Endothelial cell of umbilical vein (primary cell): Measurements from ENCODE around the gene VAV2. TPM values are rescaled to one million over a fixed set of nuclear protein-coding genes. Genes with fewer than 3 reads are reported as not detected.

Experiments used
- BruUV-seq: library from RNA; stranded (reverse); fragments of 400-500 nt; replicated peaks from 2 replicates; lab custom pipeline; 2021; lab: Mats Ljungman, UMichigan
- CTCF ChIA-PET: fragments of 300-600, 350-600 bp; sonication (Branson Sonifier 250); formaldehyde crosslinking; loops from one replicate; lab custom pipeline; 2021; ENCODE audit warnings: antibody characterized with exemption, inconsistent platforms; lab: Charles Lee
- POLR2A ChIA-PET: fragments of 300-600, 350-600 bp; sonication (Branson Sonifier 250); formaldehyde crosslinking; loops from one replicate; lab custom pipeline; 2021; ENCODE audit warnings: antibody characterized with exemption, inconsistent platforms; lab: Charles Lee
- DNase-seq: peaks from one replicate; pipeline ENCODE4 v3.0.0-alpha.2; 2011; ENCODE audit warnings: low read depth, low spot score
- FAIRE-seq: peaks from 2 replicates; lab custom pipeline; 2011; peaks lifted over from hg19 to GRCh38; lab: Jason Lieb, UNC
- H2AFZ ChIP-seq: 2 replicates; pipeline ENCODE4 v1.6.0; 2012; ENCODE audit warnings: low read depth, low read length, control low read depth, inconsistent platforms
- H3K27ac ChIP-seq: 2 replicates; pipeline ENCODE4 v1.5.1; 2011; ENCODE audit warnings: low read depth, mild to moderate bottlenecking, control low read depth, low read length, moderate library complexity; ENCODE audit not compliant: insufficient read depth
- H3K27me3 ChIP-seq, 2 experiments: 2 replicates each; pipeline versions ENCODE4 v1.6.0 to v1.6.1; 2011; ENCODE audit warnings: low read length in 2 of 2, mixed read lengths in 1 of 2; ENCODE audit not compliant: control insufficient read depth in 2 of 2, insufficient read depth in 2 of 2
- H3K36me3 ChIP-seq, 2 experiments: 2 replicates in 1 of 2; 3 replicates in 1 of 2; pipeline ENCODE4 v1.5.1; 2011; ENCODE audit warnings: low read length in 2 of 2, mild to moderate bottlenecking in 1 of 2, moderate library complexity in 1 of 2; ENCODE audit not compliant: control insufficient read depth in 2 of 2, insufficient read depth in 2 of 2; ENCODE audit errors: extremely low read depth in 1 of 2
- H3K4me1 ChIP-seq: 3 replicates; pipeline ENCODE4 v1.5.1; 2011; ENCODE audit warnings: mild to moderate bottlenecking, low read length; ENCODE audit not compliant: control insufficient read depth, insufficient read depth; ENCODE audit errors: extremely low read depth
- H3K4me2 ChIP-seq: 2 replicates; pipeline ENCODE4 v1.6.1; 2011; ENCODE audit warnings: low read length, control low read depth, mixed read lengths; ENCODE audit not compliant: insufficient read depth
- H3K4me3 ChIP-seq, 3 experiments: fragments of 200-600 bp in 1 of 3; sonication (generic), shearing (Covaris generic) in 1 of 3; replicated peaks in 1 of 3; 2 replicates each; pipeline ENCODE4 v1.5.1; 2011 to 2016; ENCODE audit warnings: control low read depth in 3 of 3, low read length in 3 of 3, mild to moderate bottlenecking in 2 of 3, inconsistent platforms in 1 of 3, low read depth in 1 of 3, moderate library complexity in 1 of 3; ENCODE audit not compliant: insufficient read depth in 1 of 3
- H3K79me2 ChIP-seq: 2 replicates; pipeline ENCODE4 v1.6.0; 2012; ENCODE audit warnings: low read length, inconsistent platforms; ENCODE audit not compliant: control insufficient read depth, insufficient read depth
- H3K9ac ChIP-seq: replicated peaks from 2 replicates; pipeline ENCODE3; 2011; ENCODE audit warnings: low read length, control low read depth; ENCODE audit not compliant: insufficient read depth; ENCODE audit errors: extremely low read depth
- H3K9me1 ChIP-seq: replicated peaks from 3 replicates; pipeline ENCODE4 v1.6.0; 2011; ENCODE audit warnings: mild to moderate bottlenecking, low read length; ENCODE audit not compliant: control insufficient read depth, insufficient read depth; ENCODE audit errors: extremely low read depth
- H3K9me3 ChIP-seq: replicated peaks from 2 replicates; pipeline ENCODE4 v1.5.1; 2012; ENCODE audit warnings: low read length, inconsistent platforms; ENCODE audit not compliant: control insufficient read depth, insufficient read depth
- H4K20me1 ChIP-seq: replicated peaks from 2 replicates; pipeline ENCODE3; 2011; ENCODE audit warnings: mild to moderate bottlenecking, low read length; ENCODE audit not compliant: control insufficient read depth, insufficient read depth; ENCODE audit errors: extremely low read depth
- EZH2 ChIP-seq: IDR thresholded peaks from 2 replicates; pipeline ENCODE4 v1.6.1; 2012; ENCODE audit warnings: borderline replicate concordance, low read depth, mild to moderate bottlenecking, moderate library complexity, low read length, inconsistent platforms; ENCODE audit not compliant: severe bottlenecking
- FOS ChIP-seq: IDR thresholded peaks from 2 replicates; pipeline ENCODE4 v1.6.1; 2011; ENCODE audit warnings: mild to moderate bottlenecking, low read length, moderate library complexity, borderline replicate concordance; ENCODE audit not compliant: insufficient read depth
- GATA2 ChIP-seq: IDR thresholded peaks from 2 replicates; pipeline ENCODE4 v1.7.0; 2011; ENCODE audit warnings: low read depth, mild to moderate bottlenecking, moderate library complexity, mixed read lengths, low read length; ENCODE audit not compliant: insufficient read length, insufficient read depth
- JUN ChIP-seq: IDR thresholded peaks from 2 replicates; pipeline ENCODE4 v1.6.1; 2011; ENCODE audit warnings: borderline replicate concordance, low read depth; ENCODE audit not compliant: insufficient read length, insufficient read depth
- MYC ChIP-seq: IDR thresholded peaks from one replicate; pipeline ENCODE4 v1.6.1; 2011; ENCODE audit warnings: mild to moderate bottlenecking, low read depth, low read length
- POLR2A ChIP-seq: IDR thresholded peaks from 2 replicates; pipeline ENCODE4 v1.6.1; 2012; ENCODE audit warnings: low read depth, mild to moderate bottlenecking, control low read depth, low read length
- POLR2AphosphoS5 ChIP-seq: IDR thresholded peaks from 2 replicates; pipeline ENCODE4 v1.6.1; 2012; ENCODE audit warnings: low read depth, mild to moderate bottlenecking, control low read depth, low read length, moderate library complexity; ENCODE audit not compliant: insufficient read depth
- dilution Hi-C: fragments of 300-500 bp; cut with MboI; formaldehyde crosslinking; loops from one replicate; pipeline ENCODE4 v1.15.0; 2019; ENCODE audit warnings: low sequenced_read_pairs; ENCODE audit not compliant: extremely low pct_ligation_motif_present
- intact Hi-C: fragments of 100-400 bp; cut with micrococcal nuclease; formaldehyde crosslinking; loops from one replicate; pipeline ENCODE4 v1.10.0; 2022
- polyA plus RNA-seq, 4 experiments: library from polyadenylated mRNA; depleted of rRNA in 3 of 4; stranded (reverse) in 3 of 4; unstranded in 1 of 4; fragments of >200 nt; gene quantifications; 2 replicates each; pipeline versions ENCODE4 v1.2.1 to v1.2.3, GENCODE V29; 2011 to 2012; ENCODE audit warnings: missing spikeins in 1 of 4
- total RNA-seq: library from RNA; stranded (reverse); gene quantifications from 2 replicates; pipeline ENCODE4 v1.2.3, GENCODE V29; 2021
- TF ChIP-seq, protein P1 (sequence below), 2 donors: IDR thresholded peaks; 1 replicate in 1 of 2; 2 replicates in 1 of 2; pipeline ENCODE4 v1.5.1; 2011; ENCODE audit warnings: low read length in 2 of 2, mild to moderate bottlenecking in 2 of 2, moderate library complexity in 2 of 2, control low read depth in 1 of 2, inconsistent platforms in 1 of 2, low read depth in 1 of 2; ENCODE audit not compliant: insufficient read depth in 1 of 2; ENCODE audit errors: extremely low read depth in 1 of 2
- TF ChIP-seq, protein P2 (sequence below): IDR thresholded peaks from 2 replicates; pipeline ENCODE4 v1.6.1; 2011; ENCODE audit not compliant: insufficient read depth, insufficient read length

Gene VAV2
- total and polyA plus RNA-seq, 2 donors (not counting 3 experiments of a cell fraction or from before 2014, with no cell fraction given), result 10.6 to 30.6 TPM

DNA sequence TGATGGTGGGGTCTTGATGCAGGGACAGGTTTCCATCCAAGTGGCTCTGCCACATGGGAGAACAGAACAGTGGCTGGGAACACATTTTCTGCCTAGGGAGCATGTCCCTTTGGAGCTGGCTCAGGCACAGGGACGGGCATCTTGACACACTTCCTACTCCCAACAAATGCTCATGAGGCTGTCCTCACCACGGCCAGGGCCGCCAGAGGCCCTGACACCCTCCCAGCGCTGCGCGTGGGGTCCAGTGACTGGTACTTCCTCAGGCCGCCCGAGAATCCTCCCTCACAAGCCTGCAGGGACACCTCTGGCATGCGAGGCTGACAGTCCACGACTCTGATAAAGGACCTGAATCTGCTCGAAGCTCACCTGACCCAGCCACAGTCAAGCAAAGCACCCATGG, 193.0 kb downstream of the VAV2 start:
- Histone ChIP-seq H3K27me3 (no peaks in the 10 kb centered on the region), H3K79me2 (no peaks in the 10 kb centered on the region), H3K9me3 (no peaks in the 10 kb centered on the region), H3K36me3 (peaks cover 0 to 13% of the 10 kb centered on the region in 2 experiments), H3K4me2 (no peak overlapping the region), H3K9ac (no peak overlapping the region), H4K20me1 (no peaks in the 10 kb centered on the region), H3K4me1 (no peaks in the 10 kb centered on the region), H2AFZ (no peak overlapping the region), H3K4me3 (no peak overlapping the region), H3K9me1 (no peaks in the 10 kb centered on the region), H3K27ac (no peak overlapping the region)
- BruUV-seq, result no TSS peak
- DNase-seq (no peak), FAIRE-seq (no peak)
- ChIA-PET POLR2A (no interaction called here), CTCF (interaction anchor here (1.5 kb wide), 1 partner anchor 57 kb away, joined by 3 read pairs; no protein-coding TSS in a partner anchor)
- intact Hi-C loops (no loop called here), dilution Hi-C loops (no loop called here)
- TF ChIP-seq, protein P1, sequence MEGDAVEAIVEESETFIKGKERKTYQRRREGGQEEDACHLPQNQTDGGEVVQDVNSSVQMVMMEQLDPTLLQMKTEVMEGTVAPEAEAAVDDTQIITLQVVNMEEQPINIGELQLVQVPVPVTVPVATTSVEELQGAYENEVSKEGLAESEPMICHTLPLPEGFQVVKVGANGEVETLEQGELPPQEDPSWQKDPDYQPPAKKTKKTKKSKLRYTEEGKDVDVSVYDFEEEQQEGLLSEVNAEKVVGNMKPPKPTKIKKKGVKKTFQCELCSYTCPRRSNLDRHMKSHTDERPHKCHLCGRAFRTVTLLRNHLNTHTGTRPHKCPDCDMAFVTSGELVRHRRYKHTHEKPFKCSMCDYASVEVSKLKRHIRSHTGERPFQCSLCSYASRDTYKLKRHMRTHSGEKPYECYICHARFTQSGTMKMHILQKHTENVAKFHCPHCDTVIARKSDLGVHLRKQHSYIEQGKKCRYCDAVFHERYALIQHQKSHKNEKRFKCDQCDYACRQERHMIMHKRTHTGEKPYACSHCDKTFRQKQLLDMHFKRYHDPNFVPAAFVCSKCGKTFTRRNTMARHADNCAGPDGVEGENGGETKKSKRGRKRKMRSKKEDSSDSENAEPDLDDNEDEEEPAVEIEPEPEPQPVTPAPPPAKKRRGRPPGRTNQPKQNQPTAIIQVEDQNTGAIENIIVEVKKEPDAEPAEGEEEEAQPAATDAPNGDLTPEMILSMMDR (IDR thresholded peaks at IDR 0.05; ENCODE audit: extremely low read depth in 1 of 2, insufficient read depth in 1 of 2, low read depth in 1 of 2, low read length in 2 of 2), result no peak
- TF ChIP-seq POLR2AphosphoS5 (no peak), FOS (no peak), MYC (no peak), POLR2A (no peak), JUN (no peak), EZH2 (no peak), GATA2 (no peak)
- TF ChIP-seq, protein P2, sequence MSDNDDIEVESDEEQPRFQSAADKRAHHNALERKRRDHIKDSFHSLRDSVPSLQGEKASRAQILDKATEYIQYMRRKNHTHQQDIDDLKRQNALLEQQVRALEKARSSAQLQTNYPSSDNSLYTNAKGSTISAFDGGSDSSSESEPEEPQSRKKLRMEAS, result no peak
